HCT116 (cell line): ENCODE data around the gene NOTCH1. TPM values are rescaled to one million over a fixed set of nuclear protein-coding genes. Genes with fewer than 3 reads are reported as not detected.

ENCODE experiments used
- ATAC-seq: fragments of 200-7000 bp; cut with Tn5 transposase; 2 replicates; pipeline ENCODE4 v1.9.1; 2020; ENCODE audit warnings: mild to moderate bottlenecking, moderate library complexity
- BruUV-seq: library from RNA; stranded (reverse); fragments of 400-500 nt; replicated peaks from 2 replicates; lab custom pipeline; 2021; lab: Mats Ljungman, UMichigan
- CTCF ChIA-PET: fragments of 300-600 bp; sonication (Branson Sonifier 250); formaldehyde crosslinking; loops from one replicate; lab custom pipeline; 2021; ENCODE audit warnings: antibody characterized with exemption; lab: Charles Lee
- POLR2A ChIA-PET: fragments of 300-600, 350-600 bp; sonication (Branson Sonifier 250); formaldehyde crosslinking; loops from one replicate; lab custom pipeline; 2021; ENCODE audit warnings: antibody characterized with exemption; lab: Charles Lee
- RAD21 ChIA-PET, 2 experiments: fragments of 300-600 bp; sonication (Branson Sonifier 250); formaldehyde crosslinking; loops; one replicate each; lab custom pipeline; 2023; ENCODE audit warnings: low total read pairs in 2 of 2; ENCODE audit not compliant: uncharacterized antibody in 2 of 2, unreplicated experiment in 2 of 2, low non-redundant PET in 1 of 2; lab: Charles Lee
- DNase-seq: peaks from one replicate; pipeline ENCODE4 v3.0.0-alpha.2; 2010; ENCODE audit warnings: low read depth, low spot score
- H2AFZ ChIP-seq: fragments of 200-600 bp; shearing (Covaris generic), sonication (generic); 2 replicates; pipeline ENCODE4 v1.6.1; 2017; ENCODE audit warnings: low read depth, mixed run types, mixed read lengths, antibody characterized with exemption, low read length; ENCODE audit not compliant: poor library complexity, severe bottlenecking
- H3K27ac ChIP-seq: 2 replicates; pipeline ENCODE4 v1.5.1; 2012; ENCODE audit warnings: low read depth, low read length
- H3K27me3 ChIP-seq: fragments of 200-600 bp; sonication (generic); 2 replicates; pipeline ENCODE4 v1.6.1; 2016; ENCODE audit warnings: mixed run types, low read length, mixed read lengths; ENCODE audit not compliant: insufficient read depth
- H3K36me3 ChIP-seq, 2 experiments: fragments of 200-500 bp in 1 of 2; fragments of 200-600 bp in 1 of 2; sonication (Bioruptor generic) in 1 of 2; sonication (generic) in 1 of 2; 2 replicates each; pipeline versions ENCODE4 v1.5.1 to v1.6.1; 2014 to 2016; ENCODE audit warnings: low read length in 2 of 2, inconsistent platforms in 1 of 2, mixed read lengths in 1 of 2, mixed run types in 1 of 2; ENCODE audit not compliant: insufficient read depth in 2 of 2, control insufficient read depth in 1 of 2
- H3K4me1 ChIP-seq, 2 experiments: fragments of 200-600 bp in 1 of 2; sonication (generic) in 1 of 2; 2 replicates each; pipeline versions ENCODE4 v1.5.1 to v1.6.1; 2012 to 2017; ENCODE audit warnings: low read length in 2 of 2, inconsistent platforms in 1 of 2, mild to moderate bottlenecking in 1 of 2, mixed read lengths in 1 of 2, mixed run types in 1 of 2, moderate library complexity in 1 of 2; ENCODE audit not compliant: insufficient read depth in 2 of 2, control insufficient read depth in 1 of 2
- H3K4me2 ChIP-seq: fragments of 200-600 bp; sonication (generic); 2 replicates; pipeline ENCODE4 v1.6.1; 2017; ENCODE audit warnings: mixed run types, low read length, mixed read lengths
- H3K4me3 ChIP-seq, 2 experiments: fragments of 200-600 bp in 1 of 2; sonication (generic) in 1 of 2; replicated peaks in 1 of 2; 2 replicates each; pipeline ENCODE4 v1.5.1; 2011 to 2016; ENCODE audit warnings: low read length in 2 of 2, control low read depth in 1 of 2, low read depth in 1 of 2, mild to moderate bottlenecking in 1 of 2, mixed read lengths in 1 of 2, mixed run types in 1 of 2
- H3K79me2 ChIP-seq: fragments of 200-600 bp; sonication (generic); 2 replicates; pipeline ENCODE4 v1.6.1; 2017; ENCODE audit warnings: mild to moderate bottlenecking, mixed run types, low read length, moderate library complexity, mixed read lengths; ENCODE audit not compliant: insufficient read depth
- H3K9ac ChIP-seq: fragments of 200-600 bp; sonication (generic); 2 replicates; pipeline ENCODE4 v1.6.1; 2016; ENCODE audit warnings: low read length, mixed read lengths
- H3K9me2 ChIP-seq: fragments of 200-600 bp; sonication (generic), shearing (Covaris generic); 2 replicates; pipeline ENCODE4 v1.6.1; 2017; ENCODE audit warnings: mixed run types, mild to moderate bottlenecking, moderate library complexity; ENCODE audit not compliant: insufficient read depth
- H3K9me3 ChIP-seq, 2 experiments: fragments of 200-500 bp in 1 of 2; fragments of 200-600 bp in 1 of 2; sonication (Bioruptor generic) in 1 of 2; sonication (generic) in 1 of 2; 2 replicates each; pipeline ENCODE4 v1.6.1; 2014 to 2017; ENCODE audit warnings: low read length in 2 of 2, mixed read lengths in 2 of 2, inconsistent platforms in 1 of 2, low read depth in 1 of 2, mild to moderate bottlenecking in 1 of 2, mixed run types in 1 of 2, moderate library complexity in 1 of 2; ENCODE audit not compliant: control insufficient read depth in 1 of 2, insufficient read depth in 1 of 2
- H4K20me1 ChIP-seq: fragments of 200-600 bp; sonication (generic), shearing (Covaris generic); 2 replicates; pipeline ENCODE4 v1.6.1; 2017; ENCODE audit warnings: mixed run types, mild to moderate bottlenecking, moderate library complexity; ENCODE audit not compliant: insufficient read depth
- ATF3 ChIP-seq: IDR thresholded peaks from 2 replicates; pipeline ENCODE4 v1.6.1; 2012
- CEBPB ChIP-seq: IDR thresholded peaks from 2 replicates; pipeline ENCODE4 v1.6.1; 2012; ENCODE audit warnings: low read depth
- CTCF ChIP-seq, 3 experiments: fragments of 200-600 bp in 1 of 3; sonication (generic) in 1 of 3; IDR thresholded peaks in 2 of 3; conservative IDR thresholded peaks in 1 of 3; 2 replicates each; pipeline ENCODE4 v1.5.1; 2012 to 2017; ENCODE audit warnings: low read depth in 2 of 3, low read length in 2 of 3, antibody characterized with exemption in 1 of 3, borderline replicate concordance in 1 of 3, control low read depth in 1 of 3, mild to moderate bottlenecking in 1 of 3, mixed read lengths in 1 of 3, mixed run types in 1 of 3, moderate library complexity in 1 of 3; ENCODE audit not compliant: insufficient read depth in 1 of 3
- EGR1 ChIP-seq: IDR thresholded peaks from 2 replicates; pipeline ENCODE4 v1.6.1; 2012; ENCODE audit warnings: low read depth
- ELF1 ChIP-seq: IDR thresholded peaks from 2 replicates; pipeline ENCODE4 v1.6.1; 2012; ENCODE audit warnings: low read depth, borderline replicate concordance
- EZH2phosphoT487 ChIP-seq: fragments of 200-600 bp; IDR thresholded peaks from 2 replicates; pipeline ENCODE4 v1.6.1; 2018; ENCODE audit warnings: antibody characterized with exemption, borderline replicate concordance
- FOSL1 ChIP-seq: IDR thresholded peaks from 2 replicates; pipeline ENCODE4 v1.6.1; 2012; ENCODE audit warnings: low read depth
- MAX ChIP-seq: IDR thresholded peaks from 2 replicates; pipeline ENCODE4 v1.6.1; 2012
- POLR2A ChIP-seq: IDR thresholded peaks from 2 replicates; pipeline ENCODE4 v1.7.0; 2011; ENCODE audit warnings: borderline replicate concordance; ENCODE audit not compliant: insufficient read depth, insufficient read length; ENCODE audit errors: extremely low read depth
- RAD21 ChIP-seq: IDR thresholded peaks from 2 replicates; pipeline ENCODE4 v1.6.1; 2012; ENCODE audit warnings: low read depth, mild to moderate bottlenecking
- REST ChIP-seq: IDR thresholded peaks from 2 replicates; pipeline ENCODE4 v1.6.1; 2012; ENCODE audit warnings: low read depth
- SIN3A ChIP-seq: IDR thresholded peaks from 2 replicates; pipeline ENCODE4 v1.6.1; 2012; ENCODE audit warnings: low read depth
- SP1 ChIP-seq: IDR thresholded peaks from 2 replicates; pipeline ENCODE4 v1.6.1; 2012; ENCODE audit warnings: low read depth
- YY1 ChIP-seq: IDR thresholded peaks from 2 replicates; pipeline ENCODE4 v1.6.1; 2011; ENCODE audit warnings: low read length, low read depth, moderate library complexity, mild to moderate bottlenecking; ENCODE audit not compliant: insufficient replicate concordance; ENCODE audit errors: extremely low read depth
- ZNF274 ChIP-seq: fragments of 200-500 bp; sonication (Bioruptor generic); IDR thresholded peaks from 2 replicates; pipeline ENCODE4 v1.6.1; 2014; ENCODE audit warnings: mild to moderate bottlenecking, low read depth, low read length, inconsistent platforms
- intact Hi-C: fragments of 100-400 bp; cut with micrococcal nuclease; formaldehyde crosslinking; loops from 2 replicates; pipeline ENCODE4 v1.10.0; 2022
- total RNA-seq: library from RNA; stranded (reverse); gene quantifications from one replicate; pipeline ENCODE4 v1.2.1, GENCODE V29; 2021; ENCODE audit not compliant: unreplicated experiment

The NOTCH1 gene
- total RNA-seq, 1 experiment from 2014 or later = 36.2 TPM

DNA sequence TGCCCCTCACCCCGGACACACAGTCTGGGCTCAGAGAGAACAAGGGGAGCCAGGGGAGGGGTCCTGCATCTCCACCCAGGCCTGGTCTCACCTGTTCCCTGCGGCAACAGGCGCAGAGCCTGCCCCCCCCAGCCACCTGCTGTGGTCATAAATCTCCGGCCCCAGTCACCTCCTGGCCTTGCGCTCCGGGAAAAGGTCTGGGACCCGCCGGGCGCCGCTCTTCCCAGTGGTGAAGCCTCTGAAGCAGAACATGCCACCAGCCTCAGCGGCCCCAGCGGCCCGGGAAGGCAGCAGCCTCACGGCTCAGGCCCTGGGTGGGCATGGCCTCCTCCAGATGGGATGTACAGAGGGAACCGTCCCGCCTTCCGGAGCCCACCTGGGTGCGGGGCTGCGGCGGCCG, 20.6 kb downstream of the NOTCH1 start (continued):
- no peak for TF ChIP-seq REST
- no peak for TF ChIP-seq ZNF274
- no peak for TF ChIP-seq FOSL1
- no peak for TF ChIP-seq SIN3A
- no peak for TF ChIP-seq ATF3
- TF ChIP-seq ELF1 = no peak

GRCh38 chr9:136522314-136523237, 23.3 kb downstream of the NOTCH1 start:
- Histone ChIP-seq H3K27ac (no peak overlapping the region), H3K9me3 (no peaks in the 10 kb centered on the region), H3K79me2 (peaks cover 16% of the 10 kb centered on the region; the same call in 1 of the 2 replicates), H3K4me2 (no peak overlapping the region), H3K9me2 (no peaks in the 10 kb centered on the region), H3K9ac (no peak overlapping the region), H3K4me1 (peaks cover 13% of the 10 kb centered on the region in 2 experiments), H3K36me3 (peaks cover 2 to 14% of the 10 kb centered on the region in 2 experiments; a peak in 2 of 4 replicates), H3K27me3 (no peaks in the 10 kb centered on the region), H4K20me1 (no peaks in the 10 kb centered on the region), H3K4me3 (no peak overlapping the region), H2AFZ (no peak overlapping the region)
- RAD21 ChIA-PET = no interaction called here
- TF ChIP-seq CEBPB (no peak), RAD21 (no peak), POLR2A (no peak), MAX (no peak), CTCF (IDR thresholded peaks at IDR 0.05 in 2 of 3, conservative IDR thresholded peaks at IDR 0.05 in 1 of 3; ENCODE audit: borderline replicate concordance in 1 of 3, insufficient read depth in 1 of 3, low read depth in 2 of 3, low read length in 2 of 3) (no peak), EGR1 (no peak), ELF1 (no peak), ZNF274 (no peak), EZH2phosphoT487 (no peak), SP1 (no peak), YY1 (no peak)
- no TSS peak for BruUV-seq
- DNase-seq (no peak), ATAC-seq (no peak)
- POLR2A ChIA-PET = no interaction called here
- intact Hi-C loops = no loop called here
- CTCF ChIA-PET = no interaction called here
